Cardiac muscle cell (in vitro differentiated cells and primary cell): ENCODE results near the gene CYB561A3. TPM values are rescaled to one million over a fixed set of nuclear protein-coding genes. Genes with fewer than 3 reads are reported as not detected.

Experiments used
- DNase-seq, 2 donors: peaks; one replicate each; pipeline versions ENCODE4 v3.0.0 to v3.0.0-alpha.2; 2010 to 2017; ENCODE audit warnings: low read depth in 1 of 2, low spot score in 1 of 2
- H3K27ac ChIP-seq: fragments of 200-600 bp; sonication (generic); 2 replicates; pipeline ENCODE4 v1.5.1; 2016
- H3K27me3 ChIP-seq: fragments of 200-600 bp; sonication (generic); 2 replicates; pipeline ENCODE4 v1.6.0; 2016; ENCODE audit warnings: control low read depth
- H3K36me3 ChIP-seq: fragments of 200-600 bp; sonication (generic); 2 replicates; pipeline ENCODE4 v1.5.1; 2016; ENCODE audit warnings: control low read depth
- H3K4me1 ChIP-seq: fragments of 200-600 bp; sonication (generic); 2 replicates; pipeline ENCODE4 v1.8.1; 2017; ENCODE audit warnings: low read depth, mild to moderate bottlenecking, mixed run types
- H3K4me3 ChIP-seq: fragments of 200-600 bp; sonication (generic); 2 replicates; pipeline ENCODE4 v1.5.1; 2016; ENCODE audit warnings: mild to moderate bottlenecking
- H3K9me3 ChIP-seq: fragments of 200-600 bp; sonication (generic); 2 replicates; pipeline ENCODE4 v1.5.1; 2017; ENCODE audit warnings: low read depth, mild to moderate bottlenecking, control low read depth
- CTCF ChIP-seq: IDR thresholded peaks from 2 replicates; pipeline ENCODE4 v1.5.1; 2012; ENCODE audit warnings: low read depth, mild to moderate bottlenecking, low read length
- polyA plus RNA-seq: library from polyadenylated mRNA; unstranded; fragments of >200 nt; fragmentation: Nextera tagmentation; extraction: Ambion mirVana; gene quantifications from 2 replicates; pipeline ENCODE4 v1.2.1, GENCODE V29; 2016
- total RNA-seq: library from RNA; depleted of rRNA; stranded (reverse); fragments of >200 nt; gene quantifications from 2 replicates; pipeline ENCODE4 v1.2.3, GENCODE V29; 2016

Gene CYB561A3, protein sequence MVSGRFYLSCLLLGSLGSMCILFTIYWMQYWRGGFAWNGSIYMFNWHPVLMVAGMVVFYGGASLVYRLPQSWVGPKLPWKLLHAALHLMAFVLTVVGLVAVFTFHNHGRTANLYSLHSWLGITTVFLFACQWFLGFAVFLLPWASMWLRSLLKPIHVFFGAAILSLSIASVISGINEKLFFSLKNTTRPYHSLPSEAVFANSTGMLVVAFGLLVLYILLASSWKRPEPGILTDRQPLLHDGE
- total RNA-seq (7.8 and 13.5 TPM in 2 replicates), polyA plus RNA-seq (10.2 and 12.6 TPM in 2 replicates)

DNA sequence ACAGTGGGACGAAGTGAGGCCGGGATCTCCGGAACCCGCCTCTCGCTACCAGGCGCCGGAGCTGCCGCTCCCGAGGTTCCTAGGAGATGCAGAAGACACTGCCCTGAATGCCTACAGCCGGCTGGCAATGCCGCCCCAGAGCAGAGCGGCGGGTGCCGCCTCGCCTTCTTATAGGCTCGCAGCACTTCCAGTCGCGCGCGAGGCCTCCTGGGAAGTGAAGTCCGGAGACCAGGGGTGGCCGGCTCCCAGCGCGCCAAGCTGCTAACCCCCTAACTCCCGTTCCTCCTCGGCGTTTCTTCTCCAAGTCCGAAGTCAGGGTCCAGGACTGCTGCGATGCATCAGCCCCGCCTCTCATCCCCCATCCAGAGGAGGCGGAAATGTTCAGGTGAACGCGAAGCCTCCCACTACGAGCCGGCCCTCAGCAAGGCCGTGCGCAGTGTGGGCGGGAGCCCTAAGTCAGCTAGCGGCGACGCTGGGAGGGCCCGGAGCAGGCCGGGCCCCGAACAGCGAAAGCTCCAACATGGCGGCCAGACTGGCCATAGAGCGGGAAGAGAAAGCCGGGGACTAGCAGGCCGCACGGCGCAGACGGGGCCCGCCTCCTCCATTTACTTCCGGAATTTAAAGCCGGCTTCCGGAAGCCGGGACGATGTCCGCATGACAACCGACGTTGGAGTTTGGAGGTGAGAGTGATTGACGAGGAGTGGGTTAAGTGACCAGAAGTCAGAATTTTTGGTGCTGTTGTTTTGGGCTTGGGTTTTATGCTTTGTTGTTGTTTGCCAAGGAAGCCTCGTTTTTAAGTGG is at the start of gene CYB561A3, which contains the start of gene TMEM138:
TSS of gene CYB561A3 (minus strand) at position 142 of the 801 bp plus-strand sequence. CDS start 5,169 bp downstream, outside the sequence.
TSS of gene TMEM138 (plus strand) at position 634 of the 801 bp plus-strand sequence. CDS start 2,017 bp downstream, outside the sequence.
- H3K9me3 ChIP-seq, result no peaks in the 10 kb centered on the region
- TF ChIP-seq CTCF, result no peak

GRCh38 chr11:61406991-61407728 is 45.5 kb upstream of the CYB561A3 start:
- Histone ChIP-seq H3K36me3 (peaks cover 89% of the 10 kb centered on the region), H3K27me3 (no peaks in the 10 kb centered on the region), H3K4me1 (no peaks in the 10 kb centered on the region), H3K27ac (no peak overlapping the region), H3K4me3 (no peak overlapping the region), H3K9me3 (no peaks in the 10 kb centered on the region)
- no peak for DNase-seq
- no peak for TF ChIP-seq CTCF

More for the DNA sequence above, at the start of gene CYB561A3, which contains the start of gene TMEM138:
- Histone ChIP-seq H3K27ac (peak within 1 kb of the TSS; percentile 98), H3K4me3 (peak within 1 kb of the TSS; percentile 60), H3K36me3 (peaks cover 24% of the 10 kb centered on the region), H3K4me1 (peaks cover 9% of the 10 kb centered on the region), H3K27me3 (no peaks in the 10 kb centered on the region)
- DNase-seq, result peak; percentile 95

DNA sequence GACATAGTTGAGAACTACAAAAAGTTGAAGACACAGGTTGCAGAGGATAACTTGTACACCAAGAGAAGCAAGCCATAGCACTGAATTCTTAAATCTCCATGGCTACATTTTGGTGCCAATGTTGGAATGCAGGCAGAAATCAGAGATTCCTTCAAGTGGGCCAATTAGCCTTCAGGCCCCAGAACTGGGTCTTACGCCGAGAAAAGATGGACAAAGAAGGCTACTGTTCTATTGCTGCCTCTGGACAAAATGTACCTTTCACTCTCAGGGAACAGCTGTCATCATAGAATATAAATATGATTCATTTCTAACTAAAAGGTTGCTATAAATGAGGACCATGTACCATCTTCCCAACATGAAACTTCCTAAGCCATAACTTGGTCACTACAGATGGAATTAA is 44.4 kb upstream of the CYB561A3 start:
- Histone ChIP-seq H3K9me3 (no peaks in the 10 kb centered on the region), H3K27me3 (no peaks in the 10 kb centered on the region), H3K4me3 (no peak overlapping the region), H3K36me3 (peaks cover 78% of the 10 kb centered on the region), H3K27ac (no peak overlapping the region), H3K4me1 (no peaks in the 10 kb centered on the region)
- TF ChIP-seq CTCF, result no peak
- DNase-seq, result no peak

GRCh38 chr11:61404641-61405040 is 43.0 kb upstream of the CYB561A3 start:
- Histone ChIP-seq H3K36me3 (peaks cover 63% of the 10 kb centered on the region), H3K9me3 (no peaks in the 10 kb centered on the region), H3K27ac (no peak overlapping the region), H3K27me3 (no peaks in the 10 kb centered on the region), H3K4me1 (no peaks in the 10 kb centered on the region), H3K4me3 (no peak overlapping the region)
- no peak for TF ChIP-seq CTCF
- no peak for DNase-seq

- H3K27ac ChIP-seq, result no peak overlapping the region
Observed at GRCh38 chr11:61404103-61404502, 42.4 kb upstream of the CYB561A3 start.

More at GRCh38 chr11:61404103-61404502, 42.4 kb upstream of the CYB561A3 start:
- no peak overlapping the region for H3K4me3 ChIP-seq
- no peaks in the 10 kb centered on the region for H3K4me1 ChIP-seq
- no peaks in the 10 kb centered on the region for H3K9me3 ChIP-seq
- no peaks in the 10 kb centered on the region for H3K27me3 ChIP-seq
- no peak for DNase-seq
- no peak for TF ChIP-seq CTCF
- H3K36me3 ChIP-seq, result peaks cover 60% of the 10 kb centered on the region
